AG08395 (cell line): ENCODE results near the gene PDLIM7.
A peak's percentile ranks its signal among the peaks of the same experiment; 100 is the strongest.

ENCODE experiments used
- DNase-seq: peaks from one replicate; pipeline ENCODE4 v3.0.0; 2012; ENCODE audit warnings: mixed read lengths, low spot score

PDLIM7 gene

DNA sequence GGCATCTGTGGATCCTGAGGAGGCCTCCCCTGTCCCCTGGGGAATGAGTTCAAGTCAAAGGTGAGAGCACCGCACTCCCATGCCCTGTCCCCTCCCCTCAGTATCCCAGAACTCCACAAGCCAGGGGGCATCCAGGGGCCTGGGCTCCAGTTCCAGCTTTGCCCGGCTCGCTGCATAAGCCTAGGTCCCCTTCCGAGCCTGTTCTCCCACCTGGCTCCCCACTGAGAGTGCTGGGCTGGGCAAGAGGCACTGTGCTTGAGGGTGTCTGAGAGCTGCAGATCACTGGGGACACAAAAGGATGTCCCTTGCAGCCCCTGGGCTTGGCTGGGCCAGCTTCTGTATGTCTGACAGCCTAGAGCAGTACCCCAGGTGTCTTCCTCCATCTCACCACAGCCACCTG is 7.7 kb upstream of the PDLIM7 start:
- no peak for DNase-seq

DNA sequence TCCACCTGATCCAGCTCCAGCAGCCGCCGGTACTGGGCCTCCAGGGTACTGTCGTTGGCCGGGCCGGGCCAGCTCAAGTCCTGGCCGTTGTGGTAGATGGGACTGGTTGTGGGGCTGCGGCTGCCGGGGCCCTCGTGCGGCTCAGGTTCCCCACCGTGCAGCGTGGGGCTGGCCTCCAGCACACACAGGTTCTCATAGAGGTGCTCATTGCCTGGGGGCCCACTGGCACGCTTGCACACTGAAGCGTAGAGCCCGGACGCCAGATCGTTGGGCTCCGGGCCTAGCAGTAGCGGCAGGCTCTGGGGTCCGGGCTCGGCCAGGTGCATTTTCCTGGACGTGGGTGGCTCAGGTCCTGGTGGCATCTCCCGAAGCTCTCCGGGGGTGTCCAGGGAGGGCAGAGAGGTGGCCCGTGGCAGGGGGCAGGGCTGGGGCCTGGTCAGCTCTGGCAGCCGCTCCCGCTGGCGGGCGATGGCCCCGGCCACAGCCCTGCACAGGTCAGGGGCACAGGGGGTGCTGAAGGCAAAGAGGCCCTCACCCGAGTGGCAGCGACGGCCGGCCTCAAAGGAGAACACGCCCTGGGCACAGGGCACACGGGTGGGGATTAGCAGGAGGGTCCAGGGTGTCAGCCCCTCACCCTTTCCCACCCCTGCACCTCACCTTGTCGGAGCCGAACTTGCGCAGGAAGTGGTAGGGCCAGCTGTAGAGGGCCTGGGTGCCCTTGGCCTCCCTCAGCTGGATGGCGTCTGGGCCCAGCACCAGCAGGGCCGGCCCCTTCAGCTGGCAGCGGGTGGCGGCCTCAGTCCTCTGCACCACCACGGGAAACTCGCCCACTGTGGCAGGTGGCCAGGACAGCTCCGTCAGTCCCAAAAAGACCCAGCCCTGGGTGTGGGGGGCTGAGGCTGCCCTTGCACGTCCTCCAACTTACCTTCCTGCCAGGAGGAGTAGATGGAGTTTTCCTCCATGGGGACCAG is 7.0 kb upstream of the PDLIM7 start:
- no peak for DNase-seq

DNA sequence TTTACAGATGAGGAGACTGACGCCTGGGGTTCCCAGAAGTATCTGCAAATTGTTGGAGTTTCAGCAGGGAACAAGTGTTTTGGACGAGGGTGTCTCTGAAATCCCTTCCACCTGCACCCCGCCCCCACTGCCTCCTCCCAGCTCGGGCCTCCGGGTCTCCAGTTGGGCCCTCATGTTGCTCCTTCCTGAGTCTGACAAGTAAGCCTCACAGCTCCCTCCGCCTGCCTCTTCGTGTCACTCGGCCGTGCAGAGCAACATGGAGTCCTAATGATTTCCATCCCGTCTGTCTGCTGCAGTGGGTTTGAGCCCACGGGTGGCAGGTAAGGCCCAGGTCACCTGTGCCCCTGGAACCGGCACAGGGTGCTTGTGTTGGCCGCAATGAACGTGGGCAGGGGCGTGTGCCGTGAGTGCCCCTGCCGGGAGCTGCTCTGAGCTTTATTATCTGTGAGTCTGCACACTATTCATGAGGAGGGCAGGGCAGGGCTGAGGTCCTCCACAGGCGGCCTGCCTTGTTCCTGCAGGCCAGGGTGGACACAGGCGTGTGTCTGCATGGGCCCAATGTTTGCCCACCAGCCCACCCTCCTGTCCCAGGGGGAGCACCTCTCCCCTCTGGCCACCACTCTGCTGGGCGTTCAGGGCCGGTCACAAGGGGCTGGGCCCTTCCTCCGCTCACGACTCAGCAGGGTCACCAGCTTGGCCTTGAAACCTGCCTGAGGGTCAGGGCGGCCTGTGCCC is 6.1 kb upstream of the PDLIM7 start:
- DNase-seq, result no peak

DNA sequence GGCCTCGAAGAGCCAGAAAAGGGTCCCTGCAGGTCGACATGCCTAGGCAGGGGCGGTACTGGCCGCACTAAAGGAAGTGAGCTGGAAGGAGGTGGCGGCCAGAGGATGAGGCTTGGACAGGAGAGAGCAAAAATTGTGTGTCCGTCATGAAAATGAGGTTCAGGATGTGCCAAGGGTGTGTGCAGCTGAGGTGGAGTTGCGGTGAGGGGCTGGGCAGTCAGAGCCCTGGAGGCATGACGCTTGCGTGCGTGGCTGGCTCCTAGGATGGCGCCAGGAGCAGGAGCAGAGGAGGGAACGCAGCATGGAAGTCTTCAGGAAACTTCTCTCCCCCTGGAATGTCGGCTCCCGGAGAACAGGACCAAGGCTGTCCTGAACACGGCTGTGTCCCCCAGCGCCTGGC is 5.5 kb upstream of the PDLIM7 start:
- DNase-seq, result no peak

DNA sequence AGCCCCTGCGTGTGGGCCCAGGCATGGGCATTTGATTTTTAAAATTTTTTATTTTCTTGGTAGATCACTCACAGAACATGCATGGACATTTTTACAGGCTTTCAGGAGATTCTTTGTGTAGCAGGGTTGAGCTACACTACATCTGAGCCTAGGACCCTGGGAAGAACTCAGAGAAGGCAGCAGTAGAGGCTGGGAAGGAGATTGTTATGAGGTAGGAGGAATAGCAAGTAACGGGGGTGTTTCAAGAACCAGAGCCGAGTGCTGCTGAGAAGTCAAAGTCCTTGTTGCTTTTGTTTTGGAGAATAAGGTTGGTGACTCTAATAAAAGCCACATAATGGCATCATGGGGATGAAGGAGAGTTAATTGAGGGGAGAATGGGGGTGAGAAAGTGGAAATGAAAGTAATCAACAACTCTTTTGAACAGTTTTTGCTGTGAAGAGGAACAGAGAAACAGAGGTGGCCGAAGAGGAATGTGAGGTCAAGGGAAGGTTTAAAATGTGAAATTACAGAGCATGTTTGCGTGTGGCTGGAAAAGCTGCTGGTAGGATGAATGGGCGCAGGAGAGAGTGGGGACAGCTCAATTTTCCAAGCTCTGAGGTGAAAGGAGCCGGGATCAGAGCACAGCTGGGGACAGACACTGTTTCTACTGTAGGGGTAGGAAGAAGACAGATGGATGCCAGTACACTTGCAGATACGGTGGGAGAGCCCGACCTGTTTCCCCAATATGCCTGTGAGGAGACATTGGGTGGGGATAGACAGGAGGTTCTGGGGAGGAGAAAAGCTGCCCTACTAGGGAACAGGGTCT is 4.7 kb upstream of the PDLIM7 start:
- no peak for DNase-seq

DNA sequence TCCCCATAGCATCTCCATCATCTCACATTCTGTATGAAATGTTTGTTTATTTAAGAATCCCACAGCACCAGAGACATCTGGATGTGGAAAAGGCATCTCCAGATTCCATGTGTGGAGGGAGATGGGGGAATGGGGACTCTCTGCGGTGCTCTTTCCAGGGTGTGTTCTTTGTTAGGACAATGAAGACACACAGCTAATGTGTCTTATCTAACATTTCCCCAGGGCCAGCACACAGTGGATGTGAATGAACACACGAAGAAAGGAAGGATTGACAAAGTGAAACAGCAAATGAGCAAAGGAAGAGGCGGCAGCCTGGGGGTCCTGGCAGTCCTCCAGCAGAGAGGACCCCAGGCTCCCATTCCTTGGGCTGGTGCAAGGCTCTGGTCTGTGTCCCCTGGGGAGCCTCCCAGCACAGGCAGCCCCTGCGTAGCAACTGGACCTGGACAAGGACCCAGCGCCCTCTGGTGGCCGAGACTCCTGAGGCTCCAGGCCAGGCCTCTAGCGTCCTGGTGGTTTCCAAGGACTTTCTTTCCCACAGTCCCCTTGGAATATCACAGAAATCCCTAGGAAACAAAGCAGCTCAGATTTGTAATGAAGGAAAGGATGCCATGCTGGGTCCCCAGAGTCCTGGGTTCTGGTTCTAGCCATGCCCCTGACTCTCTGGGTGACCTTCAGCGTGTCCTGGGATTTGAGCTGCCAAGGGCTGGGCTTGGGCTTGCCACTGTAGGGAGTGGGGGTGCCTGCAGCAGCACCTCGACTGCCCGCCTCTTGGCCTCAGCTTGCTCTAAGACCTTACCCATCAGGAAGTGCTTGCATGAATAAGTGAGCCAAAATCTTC is 3.5 kb upstream of the PDLIM7 start:
- DNase-seq, result peak; percentile 87

DNA sequence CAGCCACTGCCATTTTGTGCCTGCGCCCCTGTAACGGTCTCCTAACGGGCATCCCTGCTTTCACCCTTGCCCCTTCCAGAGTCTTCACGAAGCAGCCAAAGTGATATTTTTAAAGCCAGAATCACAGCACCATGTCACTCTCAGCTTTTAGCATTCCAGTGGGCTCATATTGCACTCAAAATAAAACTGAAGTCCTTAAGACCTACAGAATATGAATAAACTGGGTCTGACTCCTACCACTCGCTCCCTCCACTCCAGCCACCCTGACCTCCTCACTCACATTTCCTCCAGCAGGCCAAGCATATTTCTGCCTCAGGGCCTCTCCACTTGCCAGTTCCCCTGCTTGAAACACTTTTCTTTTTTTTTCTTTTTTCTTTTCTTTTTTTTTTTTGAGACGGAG is 2.4 kb upstream of the PDLIM7 start:
- no peak for DNase-seq

DNA sequence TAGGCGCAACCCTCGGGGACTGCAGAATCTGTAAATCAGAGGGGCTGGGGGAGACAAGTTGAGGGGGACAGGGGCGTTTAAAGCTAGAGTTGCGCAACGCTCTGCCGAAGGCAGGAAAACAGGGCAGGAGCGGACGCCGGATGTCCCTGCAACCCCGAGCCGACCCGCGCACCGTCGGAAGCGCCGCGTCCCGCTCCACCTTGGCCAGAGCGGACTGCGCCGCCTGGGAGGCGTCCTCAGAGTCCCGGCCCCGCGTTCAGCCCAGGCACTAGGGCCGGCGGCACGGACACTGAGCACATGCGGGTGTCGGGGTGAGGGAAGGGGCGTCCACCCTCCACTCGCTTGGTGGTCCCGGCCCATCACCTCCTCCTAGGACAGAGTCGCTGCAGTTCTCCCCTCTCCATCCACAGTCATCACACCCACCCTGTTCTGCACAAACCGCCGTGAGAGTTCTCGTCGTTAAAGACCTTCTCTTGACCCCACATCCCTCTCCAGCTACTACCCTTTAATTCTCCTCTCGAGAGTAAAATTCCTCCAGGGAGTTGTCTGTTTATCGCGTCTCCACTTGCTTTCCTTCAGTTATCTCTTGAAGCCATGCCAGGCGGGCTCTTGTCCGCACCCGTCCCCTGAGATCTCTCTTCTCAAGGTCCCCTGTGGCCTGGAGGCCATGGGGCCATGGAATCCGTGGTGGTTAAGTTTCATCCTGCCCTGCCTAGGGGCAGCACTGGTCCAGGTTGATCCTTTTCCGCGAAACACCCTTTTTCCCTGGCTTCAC is 796 bp upstream of the PDLIM7 start:
- DNase-seq, result peak; percentile 25

DNA sequence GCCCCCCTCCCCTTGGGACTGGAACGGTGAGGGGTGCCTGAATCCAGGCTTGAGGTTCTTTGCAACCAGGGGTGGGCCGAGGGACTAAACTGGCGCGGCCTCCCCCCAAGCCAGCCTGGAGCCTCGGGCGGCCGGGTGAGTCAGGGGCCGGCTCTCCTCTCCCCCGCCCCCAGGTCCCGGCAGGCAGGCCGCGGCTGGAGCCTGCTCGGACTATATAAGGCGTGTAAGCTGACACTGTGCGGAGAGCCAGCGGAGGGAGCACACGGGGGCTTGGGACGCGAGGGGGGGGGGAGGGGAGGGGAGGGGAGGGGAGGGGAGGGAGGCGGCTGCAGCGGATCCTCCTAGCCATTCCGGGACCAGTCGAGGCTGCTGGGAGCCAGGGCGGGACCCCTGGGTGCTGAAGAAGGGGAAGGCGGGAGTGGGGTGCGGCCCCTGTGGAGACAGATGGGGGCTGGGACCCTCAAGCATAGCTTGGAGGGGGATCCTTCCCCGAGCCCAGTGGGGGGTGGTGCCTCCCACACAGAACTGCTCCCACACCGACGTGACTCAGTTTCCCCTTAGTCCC is 595 bp downstream of the PDLIM7 start:
- peak; percentile 84 for DNase-seq

DNA sequence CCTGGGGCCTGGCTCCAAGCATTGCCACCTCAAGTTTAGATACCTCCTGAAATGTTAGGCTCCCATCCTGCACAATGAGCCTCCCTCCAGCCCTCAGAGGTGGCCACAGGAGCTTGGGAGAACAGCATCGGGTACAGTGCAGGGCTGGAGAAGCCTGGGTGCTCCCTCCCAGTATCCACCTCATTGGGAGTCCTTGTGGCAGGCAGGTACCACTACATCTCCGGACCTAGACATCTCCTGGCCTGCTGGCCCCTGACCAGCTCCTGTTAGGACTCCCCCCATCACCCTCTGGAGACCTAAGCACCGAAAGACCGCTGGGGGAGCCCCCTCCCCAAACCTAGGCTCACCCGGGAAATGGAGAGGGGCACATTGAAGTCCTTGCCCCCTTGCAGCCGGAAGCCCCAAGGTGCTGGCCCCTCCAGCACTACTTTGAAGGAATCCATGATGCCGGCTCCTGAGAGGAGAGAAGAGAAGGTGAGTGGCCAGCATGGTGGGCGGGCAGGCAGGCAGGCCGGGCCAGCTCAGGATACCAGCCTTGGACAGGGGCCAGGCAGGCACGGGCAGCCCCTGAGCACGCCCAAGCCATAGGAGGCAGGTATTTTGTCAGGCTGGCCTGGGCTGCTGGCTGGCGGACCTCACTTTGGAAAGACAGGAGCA is 1.2 kb downstream of the PDLIM7 start:
- no peak for DNase-seq

DNA sequence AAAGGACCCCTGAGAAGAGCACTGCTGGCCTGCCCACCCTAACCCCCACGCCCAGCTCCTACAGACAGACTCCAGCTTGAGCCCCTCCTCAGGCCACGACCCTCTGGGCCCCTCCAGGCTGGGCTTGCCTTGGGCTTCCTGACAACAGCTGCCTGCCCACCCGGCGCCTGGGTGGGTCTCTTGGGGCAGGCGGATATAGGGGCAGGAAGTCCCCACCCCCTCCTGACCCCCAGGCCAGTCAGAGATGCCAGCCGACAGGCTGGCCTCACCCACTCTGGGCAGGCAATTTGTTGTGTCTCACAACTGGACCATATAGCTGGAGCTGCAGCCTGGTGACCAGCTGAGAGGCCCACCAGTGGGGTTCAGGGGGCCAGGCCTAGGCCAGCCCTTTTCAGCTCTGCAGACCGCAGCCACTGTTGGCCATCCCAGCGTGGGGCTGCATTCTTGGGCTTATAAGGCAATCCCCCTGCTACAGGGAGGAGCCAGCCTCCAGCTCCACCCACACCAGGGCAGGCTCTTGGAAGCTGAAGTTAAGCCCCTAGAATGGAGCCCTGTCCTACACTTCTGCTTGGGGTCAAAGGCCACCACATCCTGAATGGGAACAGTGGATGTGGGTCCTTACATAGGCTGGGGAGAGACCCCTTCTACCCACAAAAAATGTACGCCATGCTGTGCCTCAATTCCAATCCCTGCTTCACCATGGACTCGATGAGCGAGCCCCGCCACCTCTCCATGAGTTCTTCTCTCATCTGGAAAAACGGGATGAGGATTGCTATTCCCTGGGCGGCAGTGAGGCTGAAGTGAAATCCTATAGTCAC is 2.0 kb downstream of the PDLIM7 start:
- DNase-seq, result peak; percentile 75

DNA sequence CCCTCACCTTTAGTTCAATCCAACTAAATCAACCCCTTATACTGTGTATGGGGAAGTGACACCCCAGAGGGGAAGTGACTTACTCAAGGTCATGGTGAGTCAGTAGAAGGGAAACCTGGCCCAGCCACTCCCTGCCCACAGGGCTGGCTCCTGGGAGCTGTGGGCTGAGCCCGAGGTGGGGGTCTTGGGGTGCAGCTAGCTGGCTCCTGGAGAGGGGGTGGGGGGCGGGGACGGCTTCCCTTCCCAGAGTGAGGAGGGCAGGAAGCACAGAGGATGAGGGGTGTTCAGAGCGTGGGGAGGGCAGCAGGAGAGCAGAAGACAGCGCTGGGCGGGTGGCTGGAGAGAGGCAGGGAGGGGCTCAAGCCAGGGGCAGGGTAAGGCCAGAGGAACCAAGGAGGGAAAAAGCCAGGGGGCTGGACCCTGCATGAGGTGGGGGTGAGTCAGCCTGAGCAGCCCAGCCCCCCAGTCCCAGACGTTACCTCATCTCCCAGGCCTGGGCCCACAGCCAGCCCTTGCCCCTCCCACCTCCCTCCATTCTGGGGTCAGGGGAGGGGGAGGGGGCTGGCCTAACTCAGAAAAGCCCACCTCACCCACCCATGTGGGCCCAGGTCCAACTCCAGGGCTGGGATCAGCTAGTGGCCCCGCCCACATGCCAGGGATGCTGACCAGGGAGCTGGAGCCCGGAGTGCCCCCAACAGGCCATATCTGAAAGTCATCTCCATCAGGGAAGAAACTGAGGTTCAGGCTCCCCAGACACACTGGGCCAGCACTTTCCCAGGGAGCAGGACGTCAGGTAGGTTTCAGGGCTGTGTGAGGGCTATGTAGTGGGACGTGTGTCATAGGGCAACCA is 2.8 kb downstream of the PDLIM7 start:
- DNase-seq, result peak; percentile 84

DNA sequence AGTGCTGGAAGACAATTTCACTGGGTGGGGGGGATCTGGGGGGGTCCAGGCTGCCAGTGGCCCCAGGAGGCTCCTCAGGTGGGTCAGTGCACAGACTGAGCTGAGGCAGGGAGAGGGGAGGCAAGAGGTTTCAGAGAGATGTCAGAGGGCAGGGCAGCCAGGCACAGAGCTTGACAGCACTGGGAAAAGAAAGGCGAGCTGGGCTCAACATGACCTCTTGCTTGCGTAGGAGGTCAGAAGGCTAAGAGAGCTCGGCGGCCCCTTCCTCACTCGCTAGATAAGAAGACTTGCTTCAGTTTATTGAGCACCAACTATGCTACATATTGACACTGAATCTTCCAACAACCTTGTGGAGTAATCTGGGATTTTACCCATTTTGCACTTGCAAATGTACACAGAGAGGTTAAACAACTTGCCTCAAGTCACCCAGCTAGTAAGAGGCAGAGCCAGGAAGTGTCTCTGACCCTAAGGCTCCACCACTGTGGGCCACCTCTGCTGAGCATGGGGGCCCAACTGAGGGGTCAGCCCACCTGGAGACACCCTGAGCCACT is 3.5 kb downstream of the PDLIM7 start:
- no peak for DNase-seq

DNA sequence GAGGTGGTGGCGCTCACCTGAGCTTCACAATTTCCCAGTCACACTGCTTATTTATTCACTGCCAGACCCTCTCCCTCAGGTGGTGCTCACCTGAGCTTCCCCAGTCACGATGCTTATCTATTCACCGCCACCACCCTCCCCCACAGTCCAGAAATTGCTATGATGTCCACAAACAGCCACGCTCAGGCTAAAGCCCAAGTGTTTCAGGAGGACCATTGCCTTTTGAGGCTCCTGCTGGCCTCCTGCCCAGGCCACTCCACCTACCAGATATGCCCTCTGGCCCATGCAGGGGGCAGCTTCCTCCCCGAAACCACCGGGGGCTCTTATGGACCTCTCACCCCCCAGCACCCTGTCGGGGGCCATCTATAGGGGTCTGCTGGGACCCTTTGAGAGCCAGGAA is 4.6 kb downstream of the PDLIM7 start:
- no peak for DNase-seq

DNA sequence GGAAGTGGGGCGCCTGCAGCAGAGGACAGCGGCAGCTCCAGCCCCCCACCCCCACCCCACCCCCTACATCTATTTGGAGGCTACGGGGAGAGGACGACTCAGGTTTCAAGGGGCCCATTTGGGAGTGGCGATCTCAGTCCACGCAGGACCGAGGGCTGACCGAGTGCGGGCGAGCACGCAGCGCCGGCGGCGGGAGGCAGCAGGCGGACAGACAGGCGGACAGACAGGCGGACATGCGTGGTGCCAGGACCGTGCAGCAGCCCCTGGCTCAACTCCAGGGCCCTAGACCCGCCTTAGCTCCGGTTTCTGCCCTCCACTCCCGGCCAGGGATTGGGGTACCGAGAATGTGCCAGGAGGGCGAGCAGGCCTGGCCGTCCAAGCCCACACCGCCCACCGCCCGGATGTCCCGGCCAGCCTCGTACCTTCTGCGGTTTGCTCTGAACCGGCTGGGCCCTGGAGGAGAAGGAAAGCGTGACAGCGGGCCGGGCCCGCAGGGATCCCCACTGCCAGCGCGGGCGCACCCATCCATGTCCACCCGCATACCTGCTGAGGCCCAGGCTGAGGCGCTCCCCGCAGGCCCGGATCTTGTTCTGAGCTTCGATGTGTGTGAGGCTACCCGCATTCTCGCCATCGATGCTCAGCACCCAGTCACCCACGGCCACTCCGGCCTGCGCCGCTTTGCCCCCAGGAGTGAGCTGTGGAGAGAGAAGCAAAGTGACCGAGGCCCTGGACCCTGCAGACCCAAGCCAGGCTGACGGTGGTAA is 5.2 kb downstream of the PDLIM7 start:
- DNase-seq, result no peak

DNA sequence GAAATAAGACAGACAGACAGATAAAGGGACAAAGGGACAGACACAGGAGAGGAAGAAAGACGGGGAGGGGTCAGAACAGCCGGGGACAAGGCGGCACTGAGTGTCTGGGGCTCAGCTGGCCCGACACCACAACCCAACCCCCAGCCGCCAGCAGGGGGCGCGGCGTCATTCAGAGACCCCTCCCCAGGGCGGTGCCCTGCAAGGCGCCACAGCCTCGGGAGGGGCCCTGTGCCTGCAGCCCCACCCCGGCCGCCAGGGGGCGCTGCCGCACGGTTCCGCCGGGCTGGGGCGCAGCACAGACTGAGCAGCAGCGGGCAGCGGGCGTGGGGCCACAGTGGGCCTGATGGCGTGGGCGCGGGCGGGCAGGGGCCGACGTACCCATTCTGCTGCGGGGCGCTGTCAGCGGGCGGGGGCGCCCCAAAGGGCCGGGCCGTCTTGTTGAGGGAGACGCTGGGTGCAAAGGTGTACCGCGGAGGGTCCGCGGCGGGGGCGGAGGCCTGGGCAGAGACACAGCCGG is 5.9 kb downstream of the PDLIM7 start:
- peak; percentile 50 for DNase-seq

DNA sequence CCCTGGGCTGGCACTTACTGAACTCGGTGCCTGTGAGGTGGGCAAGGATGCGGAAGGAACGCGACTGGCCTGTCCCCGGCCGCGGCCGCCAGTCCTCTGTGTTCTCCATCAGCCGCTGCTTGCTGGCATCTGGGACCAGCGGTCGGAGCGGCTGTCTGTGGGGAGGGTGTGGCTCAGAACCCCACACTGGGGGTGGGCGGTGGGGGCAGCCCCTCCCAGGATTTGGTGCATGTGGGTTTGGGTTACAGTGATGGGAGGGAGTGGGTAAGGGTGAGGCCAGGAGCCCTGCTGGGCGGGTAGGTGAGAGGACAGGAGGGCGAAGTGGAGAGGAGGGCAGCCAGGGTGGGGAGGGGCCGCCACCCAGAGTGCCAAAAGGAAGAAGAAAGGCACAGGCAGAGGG is 6.4 kb downstream of the PDLIM7 start:
- DNase-seq, result no peak
